SH-SY5Y (cell line): Measurements from ENCODE around the gene GOLIM4.

Experiments used
- GATA2 ChIP-seq: IDR thresholded peaks from 2 replicates; pipeline ENCODE4 v1.6.1; 2011; ENCODE audit warnings: mild to moderate bottlenecking, low read depth, low read length
- GATA3 ChIP-seq: IDR thresholded peaks from 2 replicates; pipeline ENCODE4 v1.6.1; 2011; ENCODE audit warnings: low read depth, mild to moderate bottlenecking, low read length, moderate library complexity

Gene GOLIM4

GRCh38 chr3:168095611-168096209, at the start of gene GOLIM4:
Gene GOLIM4 (minus strand): TSS chr3:168095924. CDS start chr3:168095285, 639 bp downstream.
- no peak for TF ChIP-seq GATA3
- no peak for TF ChIP-seq GATA2

GRCh38 chr3:168141405-168141998, 45.8 kb upstream of the GOLIM4 start:
- TF ChIP-seq GATA3 (no peak), GATA2 (no peak)

- TF ChIP-seq GATA2 (no peak), GATA3 (no peak)
These were observed 44.2 kb upstream of the GOLIM4 start for GRCh38 chr3:168139947-168140346.

GRCh38 chr3:168138421-168138820, 42.7 kb upstream of the GOLIM4 start:
- TF ChIP-seq GATA2: no peak
- no peak for TF ChIP-seq GATA3

- no peak for TF ChIP-seq GATA3
- no peak for TF ChIP-seq GATA2
These were observed 39.2 kb upstream of the GOLIM4 start for GRCh38 chr3:168134931-168135330.

- TF ChIP-seq GATA3 (no peak), GATA2 (no peak)
These were observed 31.7 kb upstream of the GOLIM4 start for GRCh38 chr3:168127466-168127865.

GRCh38 chr3:168124791-168125190, 29.1 kb upstream of the GOLIM4 start:
- TF ChIP-seq GATA3: no peak
- no peak for TF ChIP-seq GATA2

- no peak for TF ChIP-seq GATA2
- TF ChIP-seq GATA3: no peak
These were observed 28.6 kb upstream of the GOLIM4 start for GRCh38 chr3:168124291-168124690.

- no peak for TF ChIP-seq GATA3
- TF ChIP-seq GATA2: no peak
These were observed 27.8 kb upstream of the GOLIM4 start for GRCh38 chr3:168123201-168124176.

GRCh38 chr3:168121184-168122017, 25.7 kb upstream of the GOLIM4 start:
- no peak for TF ChIP-seq GATA3
- no peak for TF ChIP-seq GATA2

- TF ChIP-seq GATA3 (no peak), GATA2 (no peak)
These were observed 22.2 kb upstream of the GOLIM4 start for GRCh38 chr3:168117853-168118313.

GRCh38 chr3:168117059-168117458, 21.3 kb upstream of the GOLIM4 start:
- no peak for TF ChIP-seq GATA2

GRCh38 chr3:168116279-168116678, 20.6 kb upstream of the GOLIM4 start:
- no peak for TF ChIP-seq GATA3
- no peak for TF ChIP-seq GATA2

- TF ChIP-seq GATA2: no peak
- no peak for TF ChIP-seq GATA3
These were observed 18.1 kb upstream of the GOLIM4 start for GRCh38 chr3:168113848-168114247.

- TF ChIP-seq GATA2 (no peak), GATA3 (no peak)
These were observed 17.2 kb upstream of the GOLIM4 start for GRCh38 chr3:168112894-168113293.
